Vein endothelial cell (primary cell): ENCODE results near the gene PRR20D. TPM values are rescaled to one million over a fixed set of nuclear protein-coding genes. Genes with fewer than 3 reads are reported as not detected.

Experiments
- small RNA-seq: library from RNA; depleted of rRNA; stranded (forward); fragments of <200 nt; gene quantifications from one replicate; pipeline ENCODE3, GENCODE V24; 2012
- total RNA-seq: library from RNA; depleted of rRNA; stranded (reverse); fragments of >200 nt; gene quantifications from 2 replicates; pipeline ENCODE4 v1.2.3, GENCODE V29; 2012

Gene PRR20D
- not detected in 2 replicates for total RNA-seq

GRCh38 chr13:57160332-57160731, at the start of gene PRR20D:
Gene PRR20D (plus strand): TSS chr13:57160632. CDS start chr13:57161019, 387 bp downstream.

GRCh38 chr13:57140235-57140968, 20.0 kb upstream of the PRR20D start, which contains the start of gene PRR20A:
Gene PRR20A (plus strand): TSS chr13:57140918. CDS start chr13:57141305, 387 bp downstream.

GRCh38 chr13:57147188-57147587, 13.2 kb upstream of the PRR20D start, which contains the start of gene PRR20B:
Gene PRR20B (plus strand): TSS chr13:57147488. CDS start chr13:57147875, 387 bp downstream.

GRCh38 chr13:57153761-57154160, 6.7 kb upstream of the PRR20D start, which contains the start of gene PRR20C:
Gene PRR20C (plus strand): TSS chr13:57154061. CDS start chr13:57154448, 387 bp downstream.

GRCh38 chr13:57166897-57167296, 6.5 kb downstream of the PRR20D start, which contains the start of gene PRR20E:
Gene PRR20E (plus strand): TSS chr13:57167197. CDS start chr13:57167584, 387 bp downstream.

Small RNAs within 50 kb of the gene (small RNA-seq; reads per million reads assigned to genes)
- gene PRR20FP, result not detected

Other genes with a start within 250 kb of the PRR20D start
- not detected in 2 replicates for gene PRR20A, start 19.7 kb upstream of the PRR20D start, total RNA-seq
- gene PRR20B, start 13.1 kb upstream of the PRR20D start, total RNA-seq, result not detected in 2 replicates
- not detected in 2 replicates for gene PRR20C, start 6.6 kb upstream of the PRR20D start, total RNA-seq
- not detected in 2 replicates for gene PRR20E, start 6.6 kb downstream of the PRR20D start, total RNA-seq